Measurements from ENCODE around the gene MKI67. TPM values are rescaled to one million over a fixed set of nuclear protein-coding genes. Genes with fewer than 3 reads are reported as not detected.
"Not testable (repeated sequence)": the region's sequence is repeated elsewhere in the genome, so short reads cannot be mapped to it uniquely, and the experiment has no call there.

The MKI67 gene
- polyA plus RNA-seq, 1 donor (not counting 4 experiments of a cell fraction or from before 2014, with no cell fraction given), result 10.4 TPM

- no peak overlapping the region for H3K9ac ChIP-seq (ENCODE audit: control insufficient read depth, extremely low read depth, insufficient read depth, low read length)
- no peaks in the 10 kb centered on the region for H3K36me3 ChIP-seq (ENCODE audit: control insufficient read depth in 2 of 2, extremely low read depth in 1 of 2, insufficient read depth in 2 of 2, low read length in 2 of 2)
- H3K9me3 ChIP-seq (ENCODE audit: control insufficient read depth, low read depth, low read length), result no peaks in the 10 kb centered on the region
- no peaks in the 10 kb centered on the region for H3K9me1 ChIP-seq (ENCODE audit: control insufficient read depth, extremely low read depth, insufficient read depth, low read length)
- DNase-seq (ENCODE audit: low read depth, low spot score), result no peak
- peaks cover 7% of the 10 kb centered on the region for H3K4me1 ChIP-seq (ENCODE audit: control insufficient read depth, extremely low read depth, insufficient read depth, low read length)
- dilution Hi-C loops (cut with MboI; ENCODE audit: extremely low pct_ligation_motif_present, low sequenced_read_pairs), result no loop called here
- no peak overlapping the region for H3K27ac ChIP-seq (ENCODE audit: control insufficient read depth, insufficient read depth, low read length)
- no peaks in the 10 kb centered on the region for H3K27me3 ChIP-seq (ENCODE audit: control insufficient read depth, extremely low read depth, insufficient read depth, low read length)
- no peak overlapping the region for H2AFZ ChIP-seq (ENCODE audit: control insufficient read depth, low read length)
- FAIRE-seq, result no peak
- TF ChIP-seq CTCF (optimal IDR thresholded peaks at IDR 0.05 in 1 of 3, IDR thresholded peaks at IDR 0.05 in 1 of 3, conservative IDR thresholded peaks at IDR 0.05 in 1 of 3; ENCODE audit: extremely low read depth in 1 of 3, insufficient read depth in 2 of 3, low read length in 3 of 3) (no peak), EZH2 (IDR thresholded peaks at IDR 0.05; ENCODE audit: low read length) (no peak)
- no peaks in the 10 kb centered on the region for H4K20me1 ChIP-seq (ENCODE audit: control insufficient read depth, extremely low read depth, insufficient read depth, low read length)
- no peaks in the 10 kb centered on the region for H3K79me2 ChIP-seq (ENCODE audit: control insufficient read depth, insufficient read depth, low read length)
- no peak overlapping the region for H3K4me2 ChIP-seq (ENCODE audit: control insufficient read depth, extremely low read depth, insufficient read depth, low read depth, low read length)
- no peak overlapping the region for H3K4me3 ChIP-seq (ENCODE audit: control insufficient read depth in 2 of 3, extremely low read depth in 1 of 3, insufficient read depth in 2 of 3, low read depth in 1 of 3, low read length in 3 of 3)
Measured at GRCh38 chr10:128143531-128143930, 17.3 kb upstream of the MKI67 start.

DNA sequence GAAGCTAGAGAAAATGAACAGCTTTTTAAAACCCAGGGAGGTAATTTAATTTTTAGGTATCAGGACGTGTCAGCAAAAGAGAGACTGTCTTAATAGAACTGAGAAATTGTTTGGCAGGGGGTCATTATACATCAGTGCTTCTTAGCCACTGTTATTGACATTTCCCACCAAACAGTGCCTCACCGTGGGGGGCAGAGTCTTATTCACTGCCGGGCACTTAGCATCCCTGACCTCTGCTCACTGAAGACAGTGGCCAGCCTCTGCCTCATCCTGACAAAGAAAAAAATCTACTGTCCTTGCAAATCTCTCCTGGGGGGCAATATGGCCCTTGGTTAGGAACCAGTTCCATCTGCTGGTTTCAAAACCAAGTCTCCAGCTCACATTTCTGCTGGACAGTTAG, 14.2 kb upstream of the MKI67 start:
- H4K20me1 ChIP-seq (ENCODE audit: control insufficient read depth, extremely low read depth, insufficient read depth, low read length), result no peaks in the 10 kb centered on the region
- H3K27me3 ChIP-seq (ENCODE audit: control insufficient read depth, extremely low read depth, insufficient read depth, low read length), result no peaks in the 10 kb centered on the region
- no peaks in the 10 kb centered on the region for H3K9me1 ChIP-seq (ENCODE audit: control insufficient read depth, extremely low read depth, insufficient read depth, low read length)
- H3K27ac ChIP-seq (ENCODE audit: control insufficient read depth, insufficient read depth, low read length), result no peak overlapping the region
- dilution Hi-C loops (cut with MboI; ENCODE audit: extremely low pct_ligation_motif_present, low sequenced_read_pairs), result no loop called here
- DNase-seq (ENCODE audit: low read depth, low spot score), result no peak
- H3K4me1 ChIP-seq (ENCODE audit: control insufficient read depth, extremely low read depth, insufficient read depth, low read length), result no peaks in the 10 kb centered on the region
- no peak overlapping the region for H2AFZ ChIP-seq (ENCODE audit: control insufficient read depth, low read length)
- no peaks in the 10 kb centered on the region for H3K9me3 ChIP-seq (ENCODE audit: control insufficient read depth, low read depth, low read length)
- no peaks in the 10 kb centered on the region for H3K79me2 ChIP-seq (ENCODE audit: control insufficient read depth, insufficient read depth, low read length)
- FAIRE-seq, result no peak
- H3K9ac ChIP-seq (ENCODE audit: control insufficient read depth, extremely low read depth, insufficient read depth, low read length), result no peak overlapping the region
- H3K36me3 ChIP-seq (ENCODE audit: control insufficient read depth in 2 of 2, extremely low read depth in 1 of 2, insufficient read depth in 2 of 2, low read length in 2 of 2), result no peaks in the 10 kb centered on the region
- no peak for TF ChIP-seq CTCF (optimal IDR thresholded peaks at IDR 0.05 in 1 of 3, IDR thresholded peaks at IDR 0.05 in 1 of 3, conservative IDR thresholded peaks at IDR 0.05 in 1 of 3; ENCODE audit: extremely low read depth in 1 of 3, insufficient read depth in 2 of 3, low read length in 3 of 3)
- no peak for TF ChIP-seq EZH2 (IDR thresholded peaks at IDR 0.05; ENCODE audit: low read length)
- H3K4me3 ChIP-seq (ENCODE audit: control insufficient read depth in 2 of 3, extremely low read depth in 1 of 3, insufficient read depth in 2 of 3, low read depth in 1 of 3, low read length in 3 of 3), result no peak overlapping the region
- no peak overlapping the region for H3K4me2 ChIP-seq (ENCODE audit: control insufficient read depth, extremely low read depth, insufficient read depth, low read depth, low read length)

- H2AFZ ChIP-seq (ENCODE audit: control insufficient read depth, low read length); H3K4me3 ChIP-seq (ENCODE audit: control insufficient read depth in 2 of 3, extremely low read depth in 1 of 3, insufficient read depth in 2 of 3, low read depth in 1 of 3, low read length in 3 of 3); H3K36me3 ChIP-seq (ENCODE audit: control insufficient read depth in 2 of 2, extremely low read depth in 1 of 2, insufficient read depth in 2 of 2, low read length in 2 of 2); H3K27ac ChIP-seq (ENCODE audit: control insufficient read depth, insufficient read depth, low read length); H3K27me3 ChIP-seq (ENCODE audit: control insufficient read depth, extremely low read depth, insufficient read depth, low read length); H3K9me1 ChIP-seq (ENCODE audit: control insufficient read depth, extremely low read depth, insufficient read depth, low read length); H3K79me2 ChIP-seq (ENCODE audit: control insufficient read depth, insufficient read depth, low read length); H4K20me1 ChIP-seq (ENCODE audit: control insufficient read depth, extremely low read depth, insufficient read depth, low read length); dilution Hi-C loops (cut with MboI; ENCODE audit: extremely low pct_ligation_motif_present, low sequenced_read_pairs); DNase-seq (ENCODE audit: low read depth, low spot score); H3K4me2 ChIP-seq (ENCODE audit: control insufficient read depth, extremely low read depth, insufficient read depth, low read depth, low read length); H3K4me1 ChIP-seq (ENCODE audit: control insufficient read depth, extremely low read depth, insufficient read depth, low read length); FAIRE-seq; H3K9ac ChIP-seq (ENCODE audit: control insufficient read depth, extremely low read depth, insufficient read depth, low read length); H3K9me3 ChIP-seq (ENCODE audit: control insufficient read depth, low read depth, low read length): not testable (repeated sequence)
Measured at GRCh38 chr10:128138429-128138828, 12.2 kb upstream of the MKI67 start.
